Activated naive CD4-positive, alpha-beta T cell treated with anti-CD3 and anti-CD28 coated beads, Interleukin-2, amount 50 U/mL, for 72 hours (primary cell): Measurements from ENCODE around the gene ERG. TPM values are rescaled to one million over a fixed set of nuclear protein-coding genes. Genes with fewer than 3 reads are reported as not detected.

Experiments
- ATAC-seq, 2 donors: fragments of 150-1000 bp; cut with Tn5 transposase; 2 replicates each; pipeline ENCODE4 v1.10.0; 2021; ENCODE audit warnings: mild to moderate bottlenecking in 2 of 2, moderate library complexity in 2 of 2
- DNase-seq, 2 donors: peaks; one replicate each; pipeline ENCODE4 v3.0.0; 2021 to 2022; ENCODE audit warnings: low spot score in 2 of 2
- H3K27ac Mint-ChIP-seq, 2 donors: one replicate each; pipeline ENCODE4 v1.8.0; 2022; ENCODE audit warnings: mild to moderate bottlenecking in 2 of 2, mixed read lengths in 2 of 2
- H3K36me3 Mint-ChIP-seq, 2 donors: one replicate each; pipeline ENCODE4 v1.8.0; 2022; ENCODE audit warnings: mixed read lengths in 2 of 2
- H3K9me3 Mint-ChIP-seq, 2 donors: one replicate each; pipeline ENCODE4 v1.8.0; 2022; ENCODE audit warnings: mixed read lengths in 2 of 2
- total RNA-seq, 2 donors: library from RNA; stranded (reverse); gene quantifications; one replicate each; pipeline ENCODE4 v1.2.3, GENCODE V29; 2022

ERG gene
- total RNA-seq, 2 donors from 2014 or later: not detected

GRCh38 chr21:38460171-38460742 lies 38.0 kb downstream of the ERG start:
- DNase-seq (no peak), ATAC-seq (no peak)
- Mint-ChIP-seq H3K27ac (no peak overlapping the region), H3K9me3 (no peaks in the 10 kb centered on the region), H3K36me3 (no peaks in the 10 kb centered on the region)

- no peak for ATAC-seq
- no peak overlapping the region for H3K27ac Mint-ChIP-seq
- no peaks in the 10 kb centered on the region for H3K36me3 Mint-ChIP-seq
- H3K9me3 Mint-ChIP-seq: no peaks in the 10 kb centered on the region
- DNase-seq: no peak
Observed at GRCh38 chr21:38459490-38459889, 38.8 kb downstream of the ERG start.

- H3K27ac Mint-ChIP-seq: no peak overlapping the region
- H3K9me3 Mint-ChIP-seq: no peaks in the 10 kb centered on the region
- no peak for ATAC-seq
- DNase-seq: no peak
- no peaks in the 10 kb centered on the region for H3K36me3 Mint-ChIP-seq
Observed at GRCh38 chr21:38455403-38455802, 42.9 kb downstream of the ERG start.

DNA sequence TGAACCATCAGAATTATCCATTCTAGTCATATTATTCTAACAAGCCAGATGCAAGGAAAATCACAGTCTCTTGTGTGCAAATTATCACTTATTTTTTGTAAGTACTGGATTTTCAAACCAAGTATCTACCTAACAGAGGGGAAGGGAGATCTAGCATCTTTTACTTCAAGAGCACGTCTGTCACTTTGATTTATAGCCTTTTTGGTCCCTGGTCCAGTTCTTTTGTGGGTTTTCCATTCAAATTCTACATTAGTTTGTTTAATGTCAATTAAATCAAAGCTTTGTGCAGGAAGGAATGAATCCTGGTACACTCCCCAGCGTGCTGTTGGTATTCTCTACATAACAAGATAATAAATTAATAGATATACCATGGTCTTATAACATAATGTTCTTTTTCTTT lies 43.6 kb downstream of the ERG start:
- no peak for ATAC-seq
- no peaks in the 10 kb centered on the region for H3K36me3 Mint-ChIP-seq
- DNase-seq: no peak
- H3K9me3 Mint-ChIP-seq: no peaks in the 10 kb centered on the region
- H3K27ac Mint-ChIP-seq: no peak overlapping the region

DNA sequence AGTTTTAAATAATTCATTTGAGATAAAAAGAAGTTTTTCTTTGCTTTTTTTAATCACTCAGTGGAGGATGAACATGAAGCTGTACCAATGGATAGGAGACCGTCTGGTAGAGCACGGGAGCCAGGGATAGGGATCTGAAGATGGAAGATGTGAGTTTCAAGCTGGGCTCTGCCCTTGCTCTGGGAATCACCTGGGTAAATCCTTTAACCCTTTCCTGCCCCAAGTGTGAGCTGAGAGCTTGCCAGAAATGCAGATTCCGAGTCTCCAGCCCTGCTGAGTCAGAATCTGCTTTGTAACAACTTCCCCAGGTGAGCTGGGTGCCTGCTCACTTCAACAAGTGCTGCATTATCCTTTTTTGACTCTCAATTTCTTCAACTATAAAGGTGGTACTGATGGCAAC lies 44.1 kb downstream of the ERG start:
- Mint-ChIP-seq H3K27ac (no peak overlapping the region), H3K9me3 (no peaks in the 10 kb centered on the region)
- no peak for ATAC-seq

GRCh38 chr21:38448671-38449385 lies 49.4 kb downstream of the ERG start:
- no peaks in the 10 kb centered on the region for H3K36me3 Mint-ChIP-seq
- ATAC-seq: no peak
- DNase-seq: no peak
- no peak overlapping the region for H3K27ac Mint-ChIP-seq
- H3K9me3 Mint-ChIP-seq: no peaks in the 10 kb centered on the region

More for the DNA sequence above, 44.1 kb downstream of the ERG start:
- H3K36me3 Mint-ChIP-seq: no peaks in the 10 kb centered on the region
- no peak for DNase-seq

GRCh38 chr21:38447611-38448010 lies 50.7 kb downstream of the ERG start:
- Mint-ChIP-seq H3K36me3 (no peaks in the 10 kb centered on the region), H3K27ac (no peak overlapping the region), H3K9me3 (no peaks in the 10 kb centered on the region)
- no peak for ATAC-seq
- DNase-seq: no peak

DNA sequence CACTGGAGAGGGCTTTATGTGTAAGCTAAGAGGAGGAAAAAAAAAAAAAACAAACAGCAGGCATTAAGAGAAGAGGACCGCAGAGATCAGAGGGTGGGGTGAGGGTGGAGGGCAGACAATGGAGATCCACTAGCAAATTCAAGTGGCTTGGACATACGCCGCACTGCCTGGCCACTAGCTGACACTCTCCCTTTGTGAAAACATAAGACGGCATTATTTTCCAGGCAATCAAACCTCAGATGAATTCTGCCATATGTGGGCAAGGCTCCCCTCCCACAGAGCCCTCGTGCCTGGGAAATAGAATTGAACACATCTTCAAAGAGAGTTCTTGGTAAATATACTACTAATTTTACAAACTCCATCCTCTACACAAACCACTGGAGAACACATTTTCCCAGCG lies 53.6 kb downstream of the ERG start:
- no peaks in the 10 kb centered on the region for H3K36me3 Mint-ChIP-seq
- H3K9me3 Mint-ChIP-seq: no peaks in the 10 kb centered on the region
- DNase-seq (no peak), ATAC-seq (no peak)
- H3K27ac Mint-ChIP-seq: no peak overlapping the region

DNA sequence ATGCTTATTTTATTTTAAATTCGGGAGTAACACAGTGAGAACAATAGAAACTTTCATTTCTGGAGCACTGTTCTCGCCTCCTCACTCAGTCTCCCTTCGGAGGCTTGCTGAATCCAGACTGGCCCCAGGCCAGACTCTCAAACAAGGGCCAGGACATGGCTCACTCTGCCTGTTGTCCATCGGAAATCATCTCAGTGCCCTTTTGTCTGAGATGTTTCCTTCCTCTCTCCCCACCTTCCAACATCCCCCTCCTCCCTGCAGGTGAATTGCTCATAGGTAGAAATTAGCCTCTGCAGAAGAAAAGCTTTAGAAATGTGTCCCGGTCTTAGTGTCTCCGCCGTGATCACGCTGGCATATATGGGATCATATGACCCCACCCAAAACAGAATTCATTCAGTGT lies 55.2 kb downstream of the ERG start:
- ATAC-seq: no peak
- H3K36me3 Mint-ChIP-seq: no peaks in the 10 kb centered on the region
- H3K27ac Mint-ChIP-seq: no peak overlapping the region
- no peaks in the 10 kb centered on the region for H3K9me3 Mint-ChIP-seq
- DNase-seq: no peak

- Mint-ChIP-seq H3K36me3 (no peaks in the 10 kb centered on the region), H3K27ac (no peak overlapping the region), H3K9me3 (no peaks in the 10 kb centered on the region)
- DNase-seq: no peak
- ATAC-seq: no peak
Observed at GRCh38 chr21:38441153-38441552, 57.1 kb downstream of the ERG start.

- H3K9me3 Mint-ChIP-seq: no peaks in the 10 kb centered on the region
- no peak overlapping the region for H3K27ac Mint-ChIP-seq
- no peak for ATAC-seq
- DNase-seq: no peak
- no peaks in the 10 kb centered on the region for H3K36me3 Mint-ChIP-seq
Observed at GRCh38 chr21:38440746-38441145, 57.5 kb downstream of the ERG start.

GRCh38 chr21:38439957-38440356 lies 58.3 kb downstream of the ERG start:
- H3K36me3 Mint-ChIP-seq: no peaks in the 10 kb centered on the region
- H3K9me3 Mint-ChIP-seq: no peaks in the 10 kb centered on the region
- no peak for DNase-seq
- no peak for ATAC-seq
- H3K27ac Mint-ChIP-seq: no peak overlapping the region

DNA sequence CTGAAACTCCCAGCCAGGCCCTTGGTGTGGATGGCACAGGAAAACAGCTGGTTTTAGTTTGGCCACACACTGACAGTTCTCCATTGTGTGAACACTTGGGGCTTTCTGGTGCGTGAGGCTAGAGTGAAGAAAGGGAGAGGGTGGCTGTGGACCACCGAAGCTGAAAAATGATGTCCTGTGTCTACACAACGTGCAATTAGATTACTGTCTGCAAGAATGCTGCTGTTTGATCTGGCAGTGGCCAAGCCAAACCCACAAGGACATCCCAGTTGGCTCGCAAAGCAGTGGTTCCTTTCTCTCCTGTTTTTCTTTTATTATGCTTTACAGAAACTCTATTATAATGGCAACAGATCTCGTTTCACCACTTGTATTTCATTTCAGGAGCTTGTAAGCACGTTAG lies 58.9 kb downstream of the ERG start:
- Mint-ChIP-seq H3K27ac (no peak overlapping the region), H3K36me3 (no peaks in the 10 kb centered on the region), H3K9me3 (no peaks in the 10 kb centered on the region)
- DNase-seq (no peak), ATAC-seq (no peak)

DNA sequence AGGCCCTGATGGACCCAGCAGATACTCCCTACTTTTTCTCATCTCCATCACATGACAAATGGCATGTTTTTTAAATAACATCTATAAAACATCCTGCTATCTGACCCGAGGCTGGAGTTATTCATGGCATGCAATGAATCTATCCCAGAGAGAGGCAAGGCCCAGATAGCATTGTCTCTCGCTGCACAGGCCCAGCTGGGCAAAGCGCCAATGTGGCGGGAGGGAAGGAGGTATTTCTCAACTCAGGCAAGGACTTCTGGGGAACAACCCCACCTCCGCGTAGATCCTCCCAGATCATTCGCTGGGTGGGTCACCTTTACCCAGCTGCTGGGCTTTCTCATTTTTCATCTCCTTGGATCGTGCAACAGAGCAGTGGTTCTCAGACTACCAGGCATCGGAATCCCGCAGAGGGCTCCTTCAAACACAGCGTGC lies 59.8 kb downstream of the ERG start:
- no peak overlapping the region for H3K27ac Mint-ChIP-seq
- H3K9me3 Mint-ChIP-seq: no peaks in the 10 kb centered on the region
- no peaks in the 10 kb centered on the region for H3K36me3 Mint-ChIP-seq
- no peak for ATAC-seq
- DNase-seq: no peak

DNA sequence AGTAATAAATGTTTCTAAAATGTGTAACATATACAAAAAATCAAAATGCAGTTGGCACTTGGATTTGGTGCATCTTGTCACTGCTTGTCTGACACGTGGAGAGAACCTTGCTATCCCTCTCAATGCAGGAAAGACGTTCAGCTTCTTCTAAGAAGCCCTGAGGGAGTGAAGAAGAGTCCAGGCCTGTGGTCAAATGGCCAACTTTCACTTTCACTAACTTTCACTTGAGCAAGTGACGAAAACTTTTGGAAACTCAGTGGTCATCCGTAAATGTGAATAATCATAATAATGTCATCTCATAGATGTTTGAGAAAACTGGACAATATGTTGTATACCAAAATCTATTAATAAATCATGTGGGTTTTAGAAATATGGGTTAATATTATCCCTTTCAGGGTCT lies 61.9 kb downstream of the ERG start:
- Mint-ChIP-seq H3K27ac (no peak overlapping the region), H3K36me3 (no peaks in the 10 kb centered on the region), H3K9me3 (no peaks in the 10 kb centered on the region)
- DNase-seq (no peak), ATAC-seq (no peak)

GRCh38 chr21:38434913-38435533 lies 63.3 kb downstream of the ERG start:
- ATAC-seq (no peak), DNase-seq (no peak)
- Mint-ChIP-seq H3K27ac (no peak overlapping the region), H3K9me3 (no peaks in the 10 kb centered on the region), H3K36me3 (no peaks in the 10 kb centered on the region)

- H3K27ac Mint-ChIP-seq: no peak overlapping the region
- no peaks in the 10 kb centered on the region for H3K36me3 Mint-ChIP-seq
- DNase-seq (no peak), ATAC-seq (no peak)
- H3K9me3 Mint-ChIP-seq: no peaks in the 10 kb centered on the region
Observed at GRCh38 chr21:38433471-38433870, 64.8 kb downstream of the ERG start.

GRCh38 chr21:38430401-38430984 lies 67.8 kb downstream of the ERG start:
- no peak for DNase-seq
- no peaks in the 10 kb centered on the region for H3K36me3 Mint-ChIP-seq
- H3K27ac Mint-ChIP-seq: no peak overlapping the region
- no peaks in the 10 kb centered on the region for H3K9me3 Mint-ChIP-seq
- no peak for ATAC-seq
